GM12873 (cell line): ENCODE measurements around the gene LHFPL6.

Source experiments
- TF ChIP-seq, protein P1 (sequence below): IDR thresholded peaks from 2 replicates; pipeline ENCODE4 v1.5.1; 2012; ENCODE audit warnings: low read depth, mild to moderate bottlenecking, moderate library complexity, low read length, control low read depth; ENCODE audit not compliant: insufficient read depth; ENCODE audit errors: missing control alignments

The LHFPL6 gene

DNA sequence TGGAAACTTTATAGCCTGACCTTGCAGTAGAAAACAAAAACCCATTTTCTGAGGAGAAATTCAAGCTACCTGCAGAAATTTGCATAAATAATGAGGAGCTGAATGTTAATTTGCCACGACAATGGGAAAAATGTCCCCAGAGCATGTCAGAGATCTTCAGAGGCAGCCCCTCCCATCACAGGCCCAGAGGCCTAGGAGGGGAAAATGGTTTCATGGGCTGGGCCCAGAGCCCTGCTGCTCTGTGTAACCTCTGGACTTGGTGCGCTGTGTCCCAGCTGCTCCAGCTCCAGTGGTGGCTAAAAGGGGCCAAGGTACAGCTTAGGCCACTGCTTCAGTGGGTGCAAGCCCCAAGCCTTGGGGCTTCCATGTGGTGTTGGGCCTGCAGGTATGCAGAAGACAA is 306.8 kb downstream of the LHFPL6 start:
- TF ChIP-seq, protein P1, sequence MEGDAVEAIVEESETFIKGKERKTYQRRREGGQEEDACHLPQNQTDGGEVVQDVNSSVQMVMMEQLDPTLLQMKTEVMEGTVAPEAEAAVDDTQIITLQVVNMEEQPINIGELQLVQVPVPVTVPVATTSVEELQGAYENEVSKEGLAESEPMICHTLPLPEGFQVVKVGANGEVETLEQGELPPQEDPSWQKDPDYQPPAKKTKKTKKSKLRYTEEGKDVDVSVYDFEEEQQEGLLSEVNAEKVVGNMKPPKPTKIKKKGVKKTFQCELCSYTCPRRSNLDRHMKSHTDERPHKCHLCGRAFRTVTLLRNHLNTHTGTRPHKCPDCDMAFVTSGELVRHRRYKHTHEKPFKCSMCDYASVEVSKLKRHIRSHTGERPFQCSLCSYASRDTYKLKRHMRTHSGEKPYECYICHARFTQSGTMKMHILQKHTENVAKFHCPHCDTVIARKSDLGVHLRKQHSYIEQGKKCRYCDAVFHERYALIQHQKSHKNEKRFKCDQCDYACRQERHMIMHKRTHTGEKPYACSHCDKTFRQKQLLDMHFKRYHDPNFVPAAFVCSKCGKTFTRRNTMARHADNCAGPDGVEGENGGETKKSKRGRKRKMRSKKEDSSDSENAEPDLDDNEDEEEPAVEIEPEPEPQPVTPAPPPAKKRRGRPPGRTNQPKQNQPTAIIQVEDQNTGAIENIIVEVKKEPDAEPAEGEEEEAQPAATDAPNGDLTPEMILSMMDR: no peak
